Natural killer cell (primary cell): ENCODE measurements around the gene CDH23. TPM values are rescaled to one million over a fixed set of nuclear protein-coding genes. Genes with fewer than 3 reads are reported as not detected.

Experiments
- ATAC-seq, 3 donors: fragments of 150-1000 bp in 2 of 3; fragments of 200-7000 bp in 1 of 3; cut with Tn5 transposase; 1 replicate in 1 of 3; 2 replicates in 2 of 3; pipeline ENCODE4 v1.10.0; 2021; ENCODE audit warnings: mild to moderate bottlenecking in 2 of 3, moderate library complexity in 2 of 3
- DNase-seq, 2 donors: peaks; one replicate each; pipeline versions ENCODE4 v3.0.0 to v3.0.0-alpha.2; 2013 to 2021; ENCODE audit warnings: mixed read lengths in 1 of 2
- H3K27ac ChIP-seq: one replicate; pipeline ENCODE4 v1.5.1; 2013; ENCODE audit warnings: mild to moderate bottlenecking, low read length
- H3K27me3 ChIP-seq: one replicate; pipeline ENCODE4 v1.6.1; 2013; ENCODE audit warnings: low read length; ENCODE audit not compliant: control insufficient read depth, insufficient read depth
- H3K36me3 ChIP-seq: one replicate; pipeline ENCODE4 v1.6.1; 2013; ENCODE audit warnings: low read length; ENCODE audit not compliant: control insufficient read depth, insufficient read depth
- H3K4me1 ChIP-seq: one replicate; pipeline ENCODE4 v1.6.1; 2013; ENCODE audit warnings: low read length; ENCODE audit not compliant: control insufficient read depth, insufficient read depth
- H3K4me3 ChIP-seq: one replicate; pipeline ENCODE4 v1.5.1; 2013; ENCODE audit warnings: low read length
- H3K9me3 ChIP-seq: one replicate; pipeline ENCODE4 v1.6.1; 2013; ENCODE audit warnings: low read length; ENCODE audit not compliant: control insufficient read depth, insufficient read depth
- H3K27ac Mint-ChIP-seq, 2 donors: one replicate each; pipeline ENCODE4 v1.8.0; 2022; ENCODE audit warnings: mild to moderate bottlenecking in 2 of 2, mixed read lengths in 2 of 2, moderate library complexity in 1 of 2
- H3K27me3 Mint-ChIP-seq, 2 donors: one replicate each; pipeline ENCODE4 v1.8.0; 2022; ENCODE audit warnings: low read depth in 2 of 2, mixed read lengths in 2 of 2
- H3K36me3 Mint-ChIP-seq: one replicate; pipeline ENCODE4 v1.8.0; 2022; ENCODE audit warnings: mixed read lengths
- H3K4me1 Mint-ChIP-seq, 2 donors: one replicate each; pipeline ENCODE4 v1.8.0; 2022; ENCODE audit warnings: mixed read lengths in 2 of 2
- H3K4me3 Mint-ChIP-seq: one replicate; pipeline ENCODE4 v1.8.0; 2022; ENCODE audit warnings: mild to moderate bottlenecking, moderate library complexity, mixed read lengths
- H3K9me3 Mint-ChIP-seq, 2 donors: one replicate each; pipeline ENCODE4 v1.8.0; 2022; ENCODE audit warnings: mixed read lengths in 2 of 2
- WGBS: methylation state at CpG from one replicate; pipeline ENCODE4 v1.1.7; 2013; ENCODE audit warnings: missing lambda C conversion rate; ENCODE audit not compliant: insufficient coverage; 5-methylcytosine and 5-hydroxymethylcytosine counted together
- intact Hi-C: fragments of 100-400 bp; cut with micrococcal nuclease; formaldehyde crosslinking; loops from one replicate; pipeline ENCODE4 v1.14.2; 2022
- total RNA-seq, 4 donors: library from RNA; stranded (reverse); fragments of 120-200 nt in 1 of 4; gene quantifications; one replicate each; pipeline versions ENCODE4 v1.2.3 to v1.2.4, GENCODE V29; 2013 to 2022
- TF ChIP-seq, protein P1 (sequence below): fragments of 200-600 bp; IDR thresholded peaks from one replicate; pipeline ENCODE4 v1.8.0; 2022; ENCODE audit warnings: antibody characterized with exemption

CDH23 gene
- total RNA-seq, 3 donors from 2014 or later (not counting 1 experiment from before 2014, with no cell fraction given), result 1.2 to 6.0 (median 4.3) TPM

- H3K4me1 ChIP-seq, result peaks cover 5% of the 10 kb centered on the region
- TF ChIP-seq, protein P1, sequence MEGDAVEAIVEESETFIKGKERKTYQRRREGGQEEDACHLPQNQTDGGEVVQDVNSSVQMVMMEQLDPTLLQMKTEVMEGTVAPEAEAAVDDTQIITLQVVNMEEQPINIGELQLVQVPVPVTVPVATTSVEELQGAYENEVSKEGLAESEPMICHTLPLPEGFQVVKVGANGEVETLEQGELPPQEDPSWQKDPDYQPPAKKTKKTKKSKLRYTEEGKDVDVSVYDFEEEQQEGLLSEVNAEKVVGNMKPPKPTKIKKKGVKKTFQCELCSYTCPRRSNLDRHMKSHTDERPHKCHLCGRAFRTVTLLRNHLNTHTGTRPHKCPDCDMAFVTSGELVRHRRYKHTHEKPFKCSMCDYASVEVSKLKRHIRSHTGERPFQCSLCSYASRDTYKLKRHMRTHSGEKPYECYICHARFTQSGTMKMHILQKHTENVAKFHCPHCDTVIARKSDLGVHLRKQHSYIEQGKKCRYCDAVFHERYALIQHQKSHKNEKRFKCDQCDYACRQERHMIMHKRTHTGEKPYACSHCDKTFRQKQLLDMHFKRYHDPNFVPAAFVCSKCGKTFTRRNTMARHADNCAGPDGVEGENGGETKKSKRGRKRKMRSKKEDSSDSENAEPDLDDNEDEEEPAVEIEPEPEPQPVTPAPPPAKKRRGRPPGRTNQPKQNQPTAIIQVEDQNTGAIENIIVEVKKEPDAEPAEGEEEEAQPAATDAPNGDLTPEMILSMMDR, result no peak
- H3K36me3 ChIP-seq, result no peaks in the 10 kb centered on the region
- Mint-ChIP-seq H3K4me1 (no peaks in the 10 kb centered on the region), H3K9me3 (no peaks in the 10 kb centered on the region), H3K27ac (no peak overlapping the region), H3K4me3 (no peak overlapping the region), H3K27me3 (peaks cover 0 to 6% of the 10 kb centered on the region in 2 donors), H3K36me3 (no peaks in the 10 kb centered on the region)
- no peak overlapping the region for H3K27ac ChIP-seq
- WGBS, result 73% methylated on average over 9 of the region's 9 CpGs
- DNase-seq (no peak), ATAC-seq (no peak)
- H3K4me3 ChIP-seq, result no peak overlapping the region
- H3K9me3 ChIP-seq, result no peaks in the 10 kb centered on the region
- H3K27me3 ChIP-seq, result no peaks in the 10 kb centered on the region
- intact Hi-C loops, result no loop called here
These were observed 101.1 kb downstream of the CDH23 start for GRCh38 chr10:71497763-71498326.

- TF ChIP-seq, protein P1, result no peak
- 93% methylated on average over 2 of the region's 4 CpGs for WGBS
These were observed 104.7 kb downstream of the CDH23 start for GRCh38 chr10:71501402-71501801.

GRCh38 chr10:71502190-71502589, 105.5 kb downstream of the CDH23 start:
- no peaks in the 10 kb centered on the region for H3K36me3 ChIP-seq
- no peaks in the 10 kb centered on the region for H3K9me3 ChIP-seq
- H3K4me3 ChIP-seq, result no peak overlapping the region
- ATAC-seq, result no peak
- H3K27ac Mint-ChIP-seq, result no peak overlapping the region
- TF ChIP-seq, protein P1, result no peak
- H3K27me3 Mint-ChIP-seq, result peaks cover 0 to 11% of the 10 kb centered on the region in 2 donors
- H3K27me3 ChIP-seq, result no peaks in the 10 kb centered on the region
- intact Hi-C loops, result no loop called here
- no peaks in the 10 kb centered on the region for H3K4me1 Mint-ChIP-seq
- H3K36me3 Mint-ChIP-seq, result no peaks in the 10 kb centered on the region
- H3K27ac ChIP-seq, result no peak overlapping the region
- H3K9me3 Mint-ChIP-seq, result no peaks in the 10 kb centered on the region
- no peak for DNase-seq
- WGBS, result 100% methylated on average over 1 of the region's 1 CpG
- no peaks in the 10 kb centered on the region for H3K4me1 ChIP-seq
- H3K4me3 Mint-ChIP-seq, result no peak overlapping the region

More at GRCh38 chr10:71501402-71501801, 104.7 kb downstream of the CDH23 start:
- intact Hi-C loops, result no loop called here
- DNase-seq (no peak), ATAC-seq (no peak)
- Mint-ChIP-seq H3K27ac (no peak overlapping the region), H3K27me3 (peaks cover 0 to 8% of the 10 kb centered on the region in 2 donors), H3K9me3 (no peaks in the 10 kb centered on the region), H3K4me1 (no peaks in the 10 kb centered on the region), H3K36me3 (no peaks in the 10 kb centered on the region), H3K4me3 (no peak overlapping the region)
- H3K36me3 ChIP-seq, result no peaks in the 10 kb centered on the region
- H3K27ac ChIP-seq, result no peak overlapping the region
- no peak overlapping the region for H3K4me3 ChIP-seq
- H3K27me3 ChIP-seq, result no peaks in the 10 kb centered on the region
- H3K9me3 ChIP-seq, result no peaks in the 10 kb centered on the region
- H3K4me1 ChIP-seq, result no peaks in the 10 kb centered on the region

DNA sequence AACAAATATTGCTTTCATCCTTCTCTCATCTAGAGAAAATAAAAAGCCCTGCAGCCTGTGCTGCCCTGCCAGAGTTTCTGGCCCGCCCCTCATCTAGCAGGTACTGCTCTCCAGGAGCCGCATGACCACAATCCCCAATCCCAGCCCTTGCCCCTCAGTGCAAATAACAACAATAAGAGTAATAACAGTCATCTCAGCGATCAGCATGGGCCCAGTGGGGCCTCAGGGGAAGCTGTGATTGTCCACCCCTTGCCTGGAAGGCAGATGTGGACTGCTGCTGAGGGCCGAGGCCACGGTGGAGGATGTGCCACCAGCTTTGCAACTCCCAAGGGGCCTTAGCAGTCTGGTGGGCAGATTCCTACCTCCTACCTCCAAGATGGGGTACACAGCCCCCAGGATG, 106.1 kb downstream of the CDH23 start:
- Histone ChIP-seq H3K27ac (no peak overlapping the region), H3K4me1 (no peaks in the 10 kb centered on the region), H3K9me3 (no peaks in the 10 kb centered on the region), H3K4me3 (no peak overlapping the region), H3K27me3 (no peaks in the 10 kb centered on the region), H3K36me3 (no peaks in the 10 kb centered on the region)
- intact Hi-C loops, result no loop called here
- no peak for DNase-seq
- H3K27ac Mint-ChIP-seq, result no peak overlapping the region
- H3K4me3 Mint-ChIP-seq, result no peak overlapping the region
- TF ChIP-seq, protein P1, result no peak
- 85% methylated on average over 5 of the region's 5 CpGs for WGBS
- H3K36me3 Mint-ChIP-seq, result no peaks in the 10 kb centered on the region
- no peaks in the 10 kb centered on the region for H3K4me1 Mint-ChIP-seq
- peak in 1 of 3 donors; percentile 8 for ATAC-seq
- H3K9me3 Mint-ChIP-seq, result no peaks in the 10 kb centered on the region
- peaks cover 0 to 10% of the 10 kb centered on the region in 2 donors for H3K27me3 Mint-ChIP-seq
